NCI-H2107 treated with DMSO at 0.1 percent for 48 hours (cell line): ENCODE data around the gene PDE4DIP.
"Not testable (repeated sequence)": the region's sequence is repeated elsewhere in the genome, so short reads cannot be mapped to it uniquely, and the experiment has no call there.

ENCODE experiments used
- DNase-seq: peaks from one replicate; lab custom pipeline; 2025; ENCODE audit not compliant: unreplicated experiment; lab: John Stamatoyannopoulos, UW

The PDE4DIP gene

GRCh38 chr1:148869634-148869961 is 25.4 kb downstream of the PDE4DIP start:
- not testable (repeated sequence) for DNase-seq

GRCh38 chr1:148874408-148875388 is 30.5 kb downstream of the PDE4DIP start:
- DNase-seq = not testable (repeated sequence)

GRCh38 chr1:148879812-148880416 is 35.7 kb downstream of the PDE4DIP start:
- DNase-seq = not testable (repeated sequence)

GRCh38 chr1:148881261-148881660 is 37.0 kb downstream of the PDE4DIP start:
- DNase-seq = not testable (repeated sequence)

- not testable (repeated sequence) for DNase-seq
Observed at GRCh38 chr1:148885219-148885618, 41.0 kb downstream of the PDE4DIP start.

- DNase-seq = not testable (repeated sequence)
Observed at GRCh38 chr1:148886293-148886692, 42.1 kb downstream of the PDE4DIP start.

GRCh38 chr1:148888597-148888996 is 44.4 kb downstream of the PDE4DIP start:
- DNase-seq = not testable (repeated sequence)

GRCh38 chr1:148889267-148890074 is 45.2 kb downstream of the PDE4DIP start:
- DNase-seq = not testable (repeated sequence)

- not testable (repeated sequence) for DNase-seq
Observed at GRCh38 chr1:148890075-148890568, 45.9 kb downstream of the PDE4DIP start.

GRCh38 chr1:148894360-148895352 is 50.4 kb downstream of the PDE4DIP start:
- not testable (repeated sequence) for DNase-seq

- DNase-seq = not testable (repeated sequence)
Observed at GRCh38 chr1:148900026-148900425, 55.8 kb downstream of the PDE4DIP start.

- DNase-seq = not testable (repeated sequence)
Observed at GRCh38 chr1:148900691-148901090, 56.5 kb downstream of the PDE4DIP start.

- DNase-seq = not testable (repeated sequence)
Observed at GRCh38 chr1:148901150-148901952, 57.1 kb downstream of the PDE4DIP start.

GRCh38 chr1:148901953-148902341 is 57.7 kb downstream of the PDE4DIP start:
- not testable (repeated sequence) for DNase-seq

GRCh38 chr1:148909219-148909826 is 65.1 kb downstream of the PDE4DIP start:
- not testable (repeated sequence) for DNase-seq

- DNase-seq = not testable (repeated sequence)
Observed at GRCh38 chr1:148911303-148911928, 67.2 kb downstream of the PDE4DIP start.

- not testable (repeated sequence) for DNase-seq
Observed at GRCh38 chr1:148916222-148916621, 72.0 kb downstream of the PDE4DIP start.
